IPS DF 19.7 (cell line): Measurements from ENCODE around the gene ZBTB20.

ENCODE experiments used
- DNase-seq: peaks from one replicate; pipeline ENCODE4 v3.0.0-alpha.2; 2013; ENCODE audit warnings: low read depth, low spot score

Gene ZBTB20

GRCh38 chr3:114928989-114929640 is 218.0 kb downstream of the ZBTB20 start:
- DNase-seq, result no peak

GRCh38 chr3:114904633-114905032 is 242.5 kb downstream of the ZBTB20 start:
- no peak for DNase-seq

- DNase-seq, result no peak
Measured at GRCh38 chr3:114903213-114903612, 243.9 kb downstream of the ZBTB20 start.

GRCh38 chr3:114902691-114903101 is 244.4 kb downstream of the ZBTB20 start:
- peak; percentile 67 for DNase-seq

GRCh38 chr3:114900908-114901307 is 246.2 kb downstream of the ZBTB20 start:
- DNase-seq, result no peak

GRCh38 chr3:114899186-114899931 is 247.7 kb downstream of the ZBTB20 start:
- DNase-seq, result no peak

- no peak for DNase-seq
Measured at GRCh38 chr3:114896978-114897377, 250.1 kb downstream of the ZBTB20 start.

- no peak for DNase-seq
Measured at GRCh38 chr3:114893361-114893760, 253.7 kb downstream of the ZBTB20 start.

GRCh38 chr3:114892880-114893279 is 254.2 kb downstream of the ZBTB20 start:
- DNase-seq, result no peak

- no peak for DNase-seq
Measured at GRCh38 chr3:114892131-114892879, 254.8 kb downstream of the ZBTB20 start.

- no peak for DNase-seq
Measured at GRCh38 chr3:114887806-114888205, 259.3 kb downstream of the ZBTB20 start.

GRCh38 chr3:114886905-114887304 is 260.2 kb downstream of the ZBTB20 start:
- no peak for DNase-seq

- DNase-seq, result no peak
Measured at GRCh38 chr3:114884213-114884923, 262.7 kb downstream of the ZBTB20 start.

GRCh38 chr3:114880078-114880477 is 267.0 kb downstream of the ZBTB20 start:
- no peak for DNase-seq

- DNase-seq, result no peak
Measured at GRCh38 chr3:114879059-114880031, 267.7 kb downstream of the ZBTB20 start.

GRCh38 chr3:114878114-114878839 is 268.8 kb downstream of the ZBTB20 start:
- no peak for DNase-seq

- no peak for DNase-seq
Measured at GRCh38 chr3:114877378-114878113, 269.5 kb downstream of the ZBTB20 start.

GRCh38 chr3:114874522-114874971 is 272.5 kb downstream of the ZBTB20 start:
- no peak for DNase-seq

GRCh38 chr3:114873591-114873990 is 273.5 kb downstream of the ZBTB20 start:
- DNase-seq, result no peak
